Fibroblast of skin of left quadriceps (primary cell): ENCODE results near the gene LUC7L3.
"Not testable (repeated sequence)": the region's sequence is repeated elsewhere in the genome, so short reads cannot be mapped to it uniquely, and the experiment has no call there.

ENCODE experiments used
- DNase-seq, 2 experiments: peaks; one replicate each; pipeline ENCODE4 v3.0.0-alpha.2; 2013; ENCODE audit warnings: low read depth in 2 of 2

The LUC7L3 gene

DNA sequence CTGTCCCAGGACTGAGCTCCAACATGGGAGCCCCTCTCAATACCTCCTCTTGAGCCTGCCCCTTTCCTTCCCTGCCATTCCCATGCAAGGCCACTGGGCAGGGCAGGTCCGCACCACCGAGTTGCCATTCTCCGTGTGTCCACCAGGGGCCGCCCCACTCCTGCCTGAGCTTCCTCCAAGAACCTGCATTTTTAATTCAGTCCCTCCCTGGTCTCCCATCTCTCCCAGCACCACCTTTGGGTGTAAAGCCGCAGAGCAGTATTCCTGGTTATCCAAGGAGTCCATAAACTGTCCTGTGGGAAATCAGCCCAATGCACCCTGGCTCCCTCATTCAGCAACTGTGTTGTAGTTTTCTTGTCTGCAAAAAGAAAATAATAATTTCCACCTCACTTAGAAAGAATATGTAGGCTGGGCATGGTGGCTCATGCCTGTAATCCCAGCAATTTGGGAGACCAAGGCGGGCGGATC lies 63.8 kb downstream of the LUC7L3 start:
- DNase-seq = peak; percentile 48 to 56

DNA sequence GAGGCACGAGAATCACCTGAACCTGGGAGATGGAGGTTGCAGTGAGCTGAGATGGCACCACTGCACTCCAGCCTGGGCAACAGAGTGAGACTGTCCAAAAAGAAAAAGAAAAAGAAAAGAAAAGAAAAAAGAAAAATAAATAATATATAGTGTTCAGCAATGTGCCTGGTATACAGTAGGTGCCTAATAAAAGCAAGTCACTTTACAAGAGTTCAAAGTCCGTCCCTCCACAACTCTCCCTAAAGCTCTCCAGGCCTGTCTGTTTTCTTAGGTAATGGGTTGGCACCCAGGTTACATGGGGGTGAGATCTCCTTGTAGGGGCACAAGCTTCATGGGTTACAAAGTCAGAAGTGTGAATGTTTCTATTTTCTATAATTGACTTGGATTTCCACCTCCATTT lies 64.5 kb downstream of the LUC7L3 start:
- DNase-seq = no peak

DNA sequence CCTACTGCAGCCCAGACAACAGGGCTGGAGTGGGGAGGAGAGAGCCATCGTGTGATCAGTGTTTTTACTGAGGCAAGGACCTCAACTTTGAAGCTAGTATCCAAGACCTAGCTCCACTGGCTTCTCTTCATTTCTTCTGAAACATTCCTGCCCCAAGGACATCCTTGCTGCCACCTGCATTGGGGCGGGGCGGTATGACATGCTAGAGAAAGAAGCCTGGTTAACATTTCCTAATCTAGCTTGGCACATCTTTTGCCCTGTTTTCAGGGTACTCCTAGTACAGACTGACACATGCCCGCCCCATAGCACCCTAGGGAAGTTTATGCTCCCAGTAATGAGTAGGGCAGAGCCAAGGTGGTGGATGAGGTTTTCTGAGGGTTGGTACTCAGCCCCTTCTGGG lies 65.7 kb downstream of the LUC7L3 start:
- DNase-seq = no peak

DNA sequence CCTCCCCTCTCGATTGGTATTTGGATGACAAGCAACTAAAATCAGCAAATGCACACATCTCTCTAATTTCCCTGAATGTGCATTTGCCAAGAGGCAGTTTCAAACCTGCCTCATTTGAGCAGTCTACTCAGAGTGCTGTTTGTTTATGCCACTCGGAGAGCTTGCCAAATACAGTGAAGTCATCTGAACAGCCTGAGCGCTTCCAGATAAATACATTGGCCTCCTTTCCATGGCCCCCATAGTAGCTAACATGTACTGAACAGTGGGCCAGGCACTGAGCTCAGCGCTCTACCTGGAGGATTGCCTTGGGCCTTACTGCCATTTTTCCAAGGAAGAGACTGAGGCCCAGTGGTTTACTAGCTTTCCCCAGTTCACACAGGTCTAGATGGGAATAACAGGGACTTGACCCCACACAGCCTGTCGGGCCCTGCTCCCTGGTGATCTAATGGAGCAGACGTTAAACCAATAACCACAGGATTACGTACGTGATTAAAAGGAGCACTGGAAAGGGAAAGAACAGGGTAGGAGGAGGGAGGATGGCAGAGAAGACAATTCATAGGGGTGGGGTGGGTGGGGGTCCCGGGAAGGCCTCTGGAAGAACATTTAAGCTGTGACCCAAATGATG lies 66.7 kb downstream of the LUC7L3 start:
- DNase-seq = peak; percentile 2 to 4

DNA sequence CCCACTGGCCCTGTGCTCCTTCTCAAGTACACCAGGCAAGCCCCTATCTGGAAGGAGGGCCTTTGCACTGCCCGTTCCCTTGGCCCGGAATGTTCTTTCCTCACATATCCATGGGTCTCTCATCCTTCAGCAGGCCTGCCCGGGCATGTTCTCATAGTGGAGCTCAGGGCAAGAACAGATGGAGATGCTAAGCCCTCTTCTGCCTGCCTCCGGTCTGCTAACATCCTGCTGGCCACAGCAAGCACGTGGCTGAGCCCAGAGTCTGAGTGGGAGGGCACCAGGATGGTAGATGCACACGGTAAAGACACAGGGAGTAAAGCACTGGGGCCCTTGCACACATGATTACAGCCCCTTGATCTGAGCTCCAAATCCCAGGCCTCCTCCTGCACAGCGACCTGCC lies 67.7 kb downstream of the LUC7L3 start:
- DNase-seq = no peak

- no peak for DNase-seq
Observed at GRCh38 chr17:50790618-50791017, 71.2 kb downstream of the LUC7L3 start.

- DNase-seq = no peak
Observed at GRCh38 chr17:50792132-50792531, 72.7 kb downstream of the LUC7L3 start.

GRCh38 chr17:50793007-50793406 lies 73.6 kb downstream of the LUC7L3 start:
- no peak for DNase-seq

GRCh38 chr17:50794361-50794760 lies 75.0 kb downstream of the LUC7L3 start:
- no peak for DNase-seq

GRCh38 chr17:50797135-50797810 lies 77.9 kb downstream of the LUC7L3 start:
- DNase-seq = no peak

- no peak for DNase-seq
Observed at GRCh38 chr17:50798424-50799288, 79.3 kb downstream of the LUC7L3 start.

- DNase-seq = no peak
Observed at GRCh38 chr17:50799582-50799981, 80.2 kb downstream of the LUC7L3 start.

DNA sequence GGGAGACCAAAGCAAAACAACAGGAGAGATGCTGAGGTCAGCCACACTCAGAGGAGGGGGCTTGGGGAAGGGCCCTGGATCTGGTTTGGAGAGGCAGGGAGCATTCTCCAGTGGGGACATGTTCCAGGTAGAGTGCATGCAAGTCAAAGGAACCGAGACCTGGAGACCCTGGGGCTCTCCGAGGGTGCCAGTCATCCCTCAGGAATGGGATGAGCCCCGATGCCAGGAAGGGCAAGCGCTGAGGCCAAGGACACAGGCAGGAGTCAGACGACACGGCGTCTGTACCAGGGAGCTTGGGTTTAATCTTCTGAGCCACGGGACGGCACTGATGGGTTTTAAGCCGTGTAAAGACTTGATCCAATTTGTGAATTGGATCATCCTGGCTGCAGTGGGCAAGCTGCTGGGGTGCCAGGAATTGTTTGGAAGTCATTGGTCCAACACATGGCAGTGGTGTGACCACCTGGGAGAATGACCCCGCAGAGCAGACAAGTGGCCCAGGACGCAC lies 80.8 kb downstream of the LUC7L3 start:
- DNase-seq = no peak

- DNase-seq = no peak
Observed at GRCh38 chr17:50802609-50803571, 83.5 kb downstream of the LUC7L3 start.

- no peak for DNase-seq
Observed at GRCh38 chr17:50803676-50804075, 84.3 kb downstream of the LUC7L3 start.

GRCh38 chr17:50804749-50805475 lies 85.5 kb downstream of the LUC7L3 start:
- not testable (repeated sequence) for DNase-seq

GRCh38 chr17:50805486-50805885 lies 86.1 kb downstream of the LUC7L3 start:
- DNase-seq = no peak
